Mucosa of descending colon (tissue), 3 donors: ENCODE measurements around the gene COMMD4. TPM values are rescaled to one million over a fixed set of nuclear protein-coding genes. Genes with fewer than 3 reads are reported as not detected.
A peak's percentile ranks its signal among the peaks of the same experiment; 100 is the strongest.
"Not testable (repeated sequence)": the region's sequence is repeated elsewhere in the genome, so short reads cannot be mapped to it uniquely, and the experiment has no call there.

Experiments
- ATAC-seq: fragments of 200-7000 bp; cut with Tn5 transposase; one replicate; pipeline ENCODE4 v1.9.1; 2020; ENCODE audit warnings: mild to moderate bottlenecking, moderate library complexity
- DNase-seq, 3 donors: peaks; one replicate each; pipeline ENCODE4 v3.0.0-alpha.2; 2020
- H3K36me3 ChIP-seq: fragments of 200-600 bp; one replicate; pipeline ENCODE4 v1.8.0; 2021; ENCODE audit warnings: low read depth, mild to moderate bottlenecking
- H3K4me1 ChIP-seq: fragments of 200-600 bp; one replicate; pipeline ENCODE4 v1.8.0; 2021; ENCODE audit warnings: low read depth, mild to moderate bottlenecking
- H3K4me3 ChIP-seq: fragments of 200-600 bp; one replicate; pipeline ENCODE4 v1.8.0; 2021; ENCODE audit warnings: mild to moderate bottlenecking
- H3K9me3 ChIP-seq: fragments of 200-600 bp; one replicate; pipeline ENCODE4 v1.8.0; 2021; ENCODE audit warnings: mild to moderate bottlenecking
- intact Hi-C, 2 donors: fragments of 100-400 bp; cut with DNase I in 1 of 2; cut with micrococcal nuclease in 1 of 2; formaldehyde crosslinking; loops; one replicate each; pipeline versions ENCODE4 v1.11.0 to v1.11.1; 2022; cut with DNase I, micrococcal nuclease
- total RNA-seq, 3 donors: library from RNA; stranded (reverse); fragmentation: NEBNext Ultra II Directional in 2 of 3; extraction: Animal tissue kit (Norgen Biotek cat#: 25700) in 2 of 3; gene quantifications; one replicate each; pipeline versions ENCODE4 v1.2.1 to v1.2.4, GENCODE V29; 2021 to 2023
- TF ChIP-seq, protein P1 (sequence below): fragments of 200-600 bp; IDR thresholded peaks from one replicate; pipeline ENCODE4 v1.8.0; 2022; ENCODE audit warnings: antibody characterized with exemption, mild to moderate bottlenecking
- donor health status: DM: no; HTN: no; CAD: no; lungs with moderate emphysema.
- donor health status: DM: no; HTN: no; CAD: no.
- donor health status: DM: no; HTN: yes; CAD: no.

The COMMD4 gene
- total RNA-seq, 3 donors from 2014 or later = 57.2 to 84.9 (median 72.3) TPM

DNA sequence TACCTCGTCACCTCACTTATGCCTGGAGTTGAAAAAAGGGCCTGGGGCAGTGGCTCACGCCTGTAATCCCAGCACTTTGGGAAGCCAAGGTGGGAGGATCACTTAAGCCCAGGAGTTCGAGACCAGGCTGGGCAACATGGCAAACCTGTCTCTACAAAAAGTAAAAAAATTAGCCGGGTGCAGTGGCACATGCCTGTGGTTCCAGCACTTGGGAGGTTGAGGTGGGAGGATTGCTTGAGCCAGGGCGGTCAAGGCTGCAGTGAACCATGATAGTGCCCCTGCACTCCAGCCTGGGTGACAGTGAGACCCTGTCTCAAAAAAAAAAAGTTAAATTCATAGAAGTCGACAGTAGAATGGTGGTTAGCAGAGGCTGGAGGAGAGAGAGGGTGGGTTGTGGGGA lies 6.4 kb downstream of the COMMD4 start:
- Histone ChIP-seq H3K36me3 (no peaks in the 10 kb centered on the region), H3K9me3 (no peaks in the 10 kb centered on the region), H3K4me1 (no peaks in the 10 kb centered on the region), H3K4me3 (no peak overlapping the region)
- no peak for ATAC-seq
- intact Hi-C loops = no loop called here
- DNase-seq = peak in 1 of 3 donors; percentile 5
- TF ChIP-seq, protein P1, sequence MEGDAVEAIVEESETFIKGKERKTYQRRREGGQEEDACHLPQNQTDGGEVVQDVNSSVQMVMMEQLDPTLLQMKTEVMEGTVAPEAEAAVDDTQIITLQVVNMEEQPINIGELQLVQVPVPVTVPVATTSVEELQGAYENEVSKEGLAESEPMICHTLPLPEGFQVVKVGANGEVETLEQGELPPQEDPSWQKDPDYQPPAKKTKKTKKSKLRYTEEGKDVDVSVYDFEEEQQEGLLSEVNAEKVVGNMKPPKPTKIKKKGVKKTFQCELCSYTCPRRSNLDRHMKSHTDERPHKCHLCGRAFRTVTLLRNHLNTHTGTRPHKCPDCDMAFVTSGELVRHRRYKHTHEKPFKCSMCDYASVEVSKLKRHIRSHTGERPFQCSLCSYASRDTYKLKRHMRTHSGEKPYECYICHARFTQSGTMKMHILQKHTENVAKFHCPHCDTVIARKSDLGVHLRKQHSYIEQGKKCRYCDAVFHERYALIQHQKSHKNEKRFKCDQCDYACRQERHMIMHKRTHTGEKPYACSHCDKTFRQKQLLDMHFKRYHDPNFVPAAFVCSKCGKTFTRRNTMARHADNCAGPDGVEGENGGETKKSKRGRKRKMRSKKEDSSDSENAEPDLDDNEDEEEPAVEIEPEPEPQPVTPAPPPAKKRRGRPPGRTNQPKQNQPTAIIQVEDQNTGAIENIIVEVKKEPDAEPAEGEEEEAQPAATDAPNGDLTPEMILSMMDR = no peak

DNA sequence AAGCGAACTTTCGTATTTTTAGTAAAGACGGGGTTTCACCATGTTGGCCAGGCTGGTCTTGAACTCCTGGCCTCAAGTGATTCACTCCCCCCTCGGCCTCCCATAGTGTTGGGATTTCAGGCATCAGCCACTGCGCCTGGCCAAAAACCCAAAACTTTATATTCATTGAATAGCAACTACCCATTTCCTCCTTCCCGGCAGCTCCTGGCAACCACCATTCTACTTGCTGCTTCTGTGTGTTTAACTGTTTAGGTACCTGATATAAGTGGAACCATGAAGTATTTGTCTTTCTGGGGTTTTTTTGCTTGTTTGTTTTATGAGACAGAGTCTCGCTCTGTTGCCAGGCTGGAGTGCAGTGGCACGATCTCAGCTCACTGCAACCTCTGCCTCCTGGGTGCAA lies 8.1 kb downstream of the COMMD4 start:
- ATAC-seq, H3K4me3 ChIP-seq, H3K4me1 ChIP-seq, H3K9me3 ChIP-seq, H3K36me3 ChIP-seq, intact Hi-C loops: not testable (repeated sequence)
- DNase-seq = peak in 1 of 3 donors; percentile 18

DNA sequence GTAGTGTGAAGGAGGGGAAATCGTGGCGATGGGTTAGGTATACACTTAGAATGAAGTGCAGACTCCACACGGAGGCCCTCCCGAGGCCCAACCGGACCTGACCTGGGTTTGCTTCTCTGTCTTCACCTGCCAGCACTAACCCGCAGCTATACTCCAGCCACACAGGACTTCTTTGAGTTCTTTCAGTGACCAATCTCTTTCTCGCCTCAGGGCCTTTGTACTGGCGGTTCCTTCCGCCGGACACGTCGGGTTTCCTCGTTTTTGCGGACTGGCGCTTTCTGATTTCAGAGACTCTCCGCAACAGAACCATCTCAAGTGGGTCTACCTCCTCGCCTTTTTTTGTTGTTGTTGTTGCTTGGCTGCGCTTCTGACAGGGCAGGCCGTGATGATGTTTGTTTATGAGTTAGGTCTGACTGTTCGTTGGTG lies 10.9 kb downstream of the COMMD4 start, which contains the start of gene NEIL1:
Gene NEIL1 (plus strand): TSS at position 244 of the 426 bp plus-strand sequence. CDS start 1,867 bp downstream, outside the sequence.
- intact Hi-C loops = no loop called here
- DNase-seq (peak in 2 of 3 donors; percentile 67 to 68), ATAC-seq (peak; percentile 49)
- Histone ChIP-seq H3K36me3 (no peaks in the 10 kb centered on the region), H3K4me3 (peak within 1 kb of the TSS; percentile 80), H3K4me1 (peaks cover 7% of the 10 kb centered on the region), H3K9me3 (no peaks in the 10 kb centered on the region)
- TF ChIP-seq, protein P1 = no peak

DNA sequence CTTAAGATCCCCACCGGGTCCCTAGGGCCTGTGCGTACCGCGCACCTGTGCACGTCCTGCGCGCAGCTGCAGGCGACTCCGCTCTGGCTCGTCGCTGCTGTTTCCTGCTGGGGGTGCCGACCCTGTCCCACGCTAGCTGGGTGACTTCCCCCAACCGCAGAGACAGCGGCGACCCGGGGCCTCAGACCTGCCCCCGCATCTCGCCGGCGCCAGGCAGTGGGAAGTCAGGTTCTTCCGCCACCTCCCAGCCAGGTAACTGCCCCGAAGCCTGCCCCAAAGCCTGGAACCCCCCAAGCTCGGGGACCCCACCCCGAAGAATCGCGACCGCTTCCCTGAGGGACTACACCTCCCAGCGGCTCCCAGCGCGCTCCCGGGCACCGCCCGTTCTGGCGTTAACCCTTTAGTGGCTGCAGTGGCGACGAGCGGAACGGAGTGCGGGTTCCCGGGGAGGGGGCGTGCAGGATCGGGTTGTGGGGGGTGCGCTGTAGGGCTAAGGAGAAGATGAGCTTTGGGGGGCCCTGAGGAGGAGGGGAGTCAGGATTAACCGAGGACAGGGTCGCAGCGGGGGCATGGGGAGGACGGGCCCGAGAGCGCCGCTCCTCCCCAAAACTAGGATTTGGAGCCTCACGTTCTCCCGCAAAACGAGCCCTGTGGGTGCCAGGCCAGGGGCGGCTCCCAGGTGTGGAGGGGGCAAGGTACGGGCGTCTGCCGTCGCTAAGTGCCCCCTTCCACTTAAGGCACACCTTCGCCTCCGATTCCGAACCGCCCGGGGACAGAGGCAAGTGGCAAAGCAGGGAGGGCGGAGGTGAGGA lies 11.6 kb downstream of the COMMD4 start:
- intact Hi-C loops = no loop called here
- peak overlapping the region; percentile 80 for H3K4me3 ChIP-seq
- peak; percentile 83 to 88 (median 83) for DNase-seq
- H3K36me3 ChIP-seq = no peaks in the 10 kb centered on the region
- peaks cover 7% of the 10 kb centered on the region for H3K4me1 ChIP-seq
- H3K9me3 ChIP-seq = no peaks in the 10 kb centered on the region
- TF ChIP-seq, protein P1 = no peak
- peak; percentile 82 for ATAC-seq

DNA sequence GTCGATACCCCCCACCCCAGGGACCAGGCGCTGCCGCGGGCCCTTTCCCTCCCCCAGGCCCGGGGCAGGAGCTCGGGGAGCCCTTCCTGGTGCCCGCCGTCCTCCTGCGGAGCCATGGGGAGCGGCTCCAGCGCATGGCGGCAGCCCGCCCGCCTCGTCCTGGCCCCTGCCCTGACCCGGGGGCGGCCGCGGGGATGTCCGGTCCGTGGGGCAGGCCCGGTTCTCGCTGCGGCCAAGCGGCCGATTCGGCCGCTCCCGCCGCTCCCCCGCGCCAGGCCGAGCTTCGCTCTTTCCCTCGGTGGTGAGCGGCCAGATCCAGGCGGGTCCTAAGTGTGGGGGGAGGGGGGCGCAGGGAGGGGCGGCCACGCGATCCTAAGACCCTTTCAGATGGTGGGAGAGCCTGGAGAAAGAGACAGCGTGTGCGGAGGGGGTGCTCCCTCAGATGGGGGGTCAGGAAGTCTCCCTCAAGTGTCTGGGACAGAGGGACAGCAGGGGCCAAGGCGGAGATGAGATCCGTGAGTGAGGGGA lies 12.2 kb downstream of the COMMD4 start:
- TF ChIP-seq, protein P1 = no peak
- Histone ChIP-seq H3K4me3 (peak overlapping the region; percentile 80), H3K4me1 (peaks cover 7% of the 10 kb centered on the region), H3K9me3 (no peaks in the 10 kb centered on the region), H3K36me3 (no peaks in the 10 kb centered on the region)
- DNase-seq = peak in 2 of 3 donors; percentile 24 to 48
- ATAC-seq = peak; percentile 45
- intact Hi-C loops = no loop called here
